Esophagus (tissue), 2 donors: ENCODE measurements around the gene BHLHA15. TPM values are rescaled to one million over a fixed set of nuclear protein-coding genes. Genes with fewer than 3 reads are reported as not detected.

Experiments
- H3K27ac ChIP-seq, 2 donors: one replicate each; pipeline ENCODE4 v1.5.1; 2013; ENCODE audit warnings: low read depth in 2 of 2, mild to moderate bottlenecking in 2 of 2, inconsistent platforms in 1 of 2, low read length in 1 of 2, moderate library complexity in 1 of 2
- H3K27me3 ChIP-seq, 2 donors: one replicate each; pipeline ENCODE4 v1.6.1; 2013; ENCODE audit warnings: low read length in 2 of 2, control low read depth in 1 of 2, mild to moderate bottlenecking in 1 of 2; ENCODE audit not compliant: insufficient read depth in 2 of 2, control insufficient read depth in 1 of 2
- H3K36me3 ChIP-seq, 2 donors: one replicate each; pipeline ENCODE4 v1.6.1; 2013; ENCODE audit warnings: low read length in 1 of 2; ENCODE audit not compliant: control insufficient read depth in 2 of 2, insufficient read depth in 2 of 2
- H3K4me1 ChIP-seq, 2 donors: one replicate each; pipeline ENCODE4 v1.6.1; 2013; ENCODE audit warnings: low read length in 1 of 2; ENCODE audit not compliant: control insufficient read depth in 2 of 2, insufficient read depth in 2 of 2
- H3K4me3 ChIP-seq, 2 donors: one replicate each; pipeline ENCODE4 v1.5.1; 2013; ENCODE audit warnings: low read length in 2 of 2, mild to moderate bottlenecking in 2 of 2, low read depth in 1 of 2, moderate library complexity in 1 of 2
- H3K9me3 ChIP-seq, 2 donors: one replicate each; pipeline ENCODE4 v1.6.1; 2013; ENCODE audit warnings: mild to moderate bottlenecking in 2 of 2, low read depth in 1 of 2, low read length in 1 of 2, moderate library complexity in 1 of 2; ENCODE audit not compliant: control insufficient read depth in 2 of 2, insufficient read depth in 1 of 2
- WGBS, 2 donors: extraction: QIAGEN DNeasy Blood & Tissue Kit; methylation state at CpG; one replicate each; pipeline ENCODE4 v1.1.7; 2013; 5-methylcytosine and 5-hydroxymethylcytosine counted together
- polyA plus RNA-seq, 2 donors: library from polyadenylated mRNA; stranded (reverse); fragments of 200-250 nt; gene quantifications; one replicate each; pipeline ENCODE4 v1.2.3, GENCODE V29; 2013
- donor health status: healthy with polysubstance abuse.
- donor health status: Bipolar disorder and iron deficiency.

BHLHA15 gene
- polyA plus RNA-seq, 2 donors = 0.80 to 0.96 TPM

- WGBS, 2 donors = 88 to 89% methylated on average over 20 to 21 of the region's 21 CpGs
- Histone ChIP-seq H3K27ac (no peak overlapping the region), H3K36me3 (peaks cover 8 to 44% of the 10 kb centered on the region in 2 donors), H3K9me3 (peaks cover 0 to 2% of the 10 kb centered on the region in 2 donors), H3K4me3 (no peak overlapping the region), H3K4me1 (no peaks in the 10 kb centered on the region), H3K27me3 (no peaks in the 10 kb centered on the region)
Measured at GRCh38 chr7:98223898-98224700, 12.9 kb downstream of the BHLHA15 start.

GRCh38 chr7:98224701-98225181 is 13.5 kb downstream of the BHLHA15 start:
- WGBS, 2 donors = 92 to 97% methylated on average over 20 to 21 of the region's 21 CpGs
- Histone ChIP-seq H3K36me3 (peaks cover 8 to 49% of the 10 kb centered on the region in 2 donors), H3K27ac (no peak overlapping the region), H3K9me3 (peaks cover 0 to 2% of the 10 kb centered on the region in 2 donors), H3K4me3 (no peak overlapping the region), H3K4me1 (no peaks in the 10 kb centered on the region), H3K27me3 (no peaks in the 10 kb centered on the region)

GRCh38 chr7:98225913-98226614 is 14.8 kb downstream of the BHLHA15 start:
- Histone ChIP-seq H3K27me3 (no peaks in the 10 kb centered on the region), H3K36me3 (peaks cover 8 to 56% of the 10 kb centered on the region in 2 donors)

GRCh38 chr7:98227939-98228338 is 16.7 kb downstream of the BHLHA15 start:
- Histone ChIP-seq H3K27me3 (no peaks in the 10 kb centered on the region), H3K27ac (no peak overlapping the region), H3K4me3 (no peak overlapping the region), H3K4me1 (no peaks in the 10 kb centered on the region), H3K9me3 (no peaks in the 10 kb centered on the region), H3K36me3 (peaks cover 8 to 50% of the 10 kb centered on the region in 2 donors)
- 80 to 95% methylated on average over 18 of the region's 18 CpGs for WGBS, 2 donors

More at GRCh38 chr7:98225913-98226614, 14.8 kb downstream of the BHLHA15 start:
- WGBS, 2 donors = 81 to 84% methylated on average over 16 of the region's 16 CpGs
- H3K4me1 ChIP-seq = no peaks in the 10 kb centered on the region
- no peak overlapping the region for H3K4me3 ChIP-seq
- no peak overlapping the region for H3K27ac ChIP-seq
- peaks cover 0 to 2% of the 10 kb centered on the region in 2 donors for H3K9me3 ChIP-seq

GRCh38 chr7:98228801-98229200 is 17.6 kb downstream of the BHLHA15 start:
- Histone ChIP-seq H3K36me3 (peaks cover 8 to 58% of the 10 kb centered on the region in 2 donors), H3K27me3 (no peaks in the 10 kb centered on the region), H3K4me3 (no peak overlapping the region), H3K27ac (no peak overlapping the region), H3K4me1 (no peaks in the 10 kb centered on the region), H3K9me3 (no peaks in the 10 kb centered on the region)
- 89 to 92% methylated on average over 10 to 16 of the region's 16 CpGs for WGBS, 2 donors

- Histone ChIP-seq H3K9me3 (no peaks in the 10 kb centered on the region), H3K27ac (no peak overlapping the region), H3K36me3 (peaks cover 8 to 58% of the 10 kb centered on the region in 2 donors), H3K27me3 (no peaks in the 10 kb centered on the region), H3K4me1 (no peaks in the 10 kb centered on the region), H3K4me3 (no peak overlapping the region)
- WGBS, 2 donors = 89 to 93% methylated on average over 11 of the region's 11 CpGs
Measured at GRCh38 chr7:98229441-98229840, 18.2 kb downstream of the BHLHA15 start.

GRCh38 chr7:98229991-98230745 is 18.9 kb downstream of the BHLHA15 start:
- Histone ChIP-seq H3K4me1 (no peaks in the 10 kb centered on the region), H3K36me3 (peaks cover 3 to 53% of the 10 kb centered on the region in 2 donors), H3K27me3 (no peaks in the 10 kb centered on the region), H3K9me3 (no peaks in the 10 kb centered on the region), H3K4me3 (no peak overlapping the region), H3K27ac (no peak overlapping the region)
- 86 to 90% methylated on average over 17 of the region's 17 CpGs for WGBS, 2 donors

GRCh38 chr7:98230746-98231471 is 19.7 kb downstream of the BHLHA15 start:
- 94 to 96% methylated on average over 29 to 30 of the region's 30 CpGs for WGBS, 2 donors
- H3K4me1 ChIP-seq = no peaks in the 10 kb centered on the region
- H3K36me3 ChIP-seq = peaks cover 3 to 52% of the 10 kb centered on the region in 2 donors
- H3K9me3 ChIP-seq = no peaks in the 10 kb centered on the region
- H3K27me3 ChIP-seq = no peaks in the 10 kb centered on the region
- H3K27ac ChIP-seq = no peak overlapping the region
- H3K4me3 ChIP-seq = no peak overlapping the region
